Mesothelial cell of epicardium (in vitro differentiated cells): ENCODE measurements around the gene PSME2. TPM values are rescaled to one million over a fixed set of nuclear protein-coding genes. Genes with fewer than 3 reads are reported as not detected.

ENCODE experiments used
- DNase-seq, 2 experiments: peaks; one replicate each; pipeline ENCODE4 v3.0.0; 2021; ENCODE audit warnings: low spot score in 2 of 2; ENCODE audit not compliant: unreplicated experiment in 2 of 2
- H3K27ac Mint-ChIP-seq: 2 replicates; pipeline ENCODE4 v1.8.0; 2021; ENCODE audit warnings: mixed read lengths
- H3K27me3 Mint-ChIP-seq: 2 replicates; pipeline ENCODE4 v1.8.0; 2021; ENCODE audit warnings: low read depth, mixed read lengths
- H3K36me3 Mint-ChIP-seq: 2 replicates; pipeline ENCODE4 v1.8.0; 2021; ENCODE audit warnings: mixed read lengths
- H3K4me1 Mint-ChIP-seq: 2 replicates; pipeline ENCODE4 v1.8.0; 2021; ENCODE audit warnings: mixed read lengths
- H3K4me3 Mint-ChIP-seq: 2 replicates; pipeline ENCODE4 v1.8.0; 2021; ENCODE audit warnings: mild to moderate bottlenecking, moderate library complexity, mixed read lengths
- H3K9me3 Mint-ChIP-seq: 2 replicates; pipeline ENCODE4 v1.8.0; 2021; ENCODE audit warnings: mixed read lengths
- total RNA-seq: library from RNA; stranded (reverse); gene quantifications from 3 replicates; pipeline ENCODE4 v1.2.1, GENCODE V29; 2021
- TF ChIP-seq, protein P1 (sequence below): fragments of 200-600 bp; sonication (generic); IDR thresholded peaks from one replicate; pipeline ENCODE4 v1.5.0; 2021; ENCODE audit warnings: antibody characterized with exemption; ENCODE audit not compliant: unreplicated experiment

Gene PSME2
- total RNA-seq, 1 donor from 2014 or later = 148 TPM

GRCh38 chr14:24156840-24157239 is 10.4 kb upstream of the PSME2 start:
- Mint-ChIP-seq H3K9me3 (no peaks in the 10 kb centered on the region), H3K36me3 (peaks cover 34% of the 10 kb centered on the region), H3K4me1 (peaks cover 13% of the 10 kb centered on the region), H3K4me3 (no peak overlapping the region), H3K27me3 (no peaks in the 10 kb centered on the region), H3K27ac (no peak overlapping the region)
- TF ChIP-seq, protein P1, sequence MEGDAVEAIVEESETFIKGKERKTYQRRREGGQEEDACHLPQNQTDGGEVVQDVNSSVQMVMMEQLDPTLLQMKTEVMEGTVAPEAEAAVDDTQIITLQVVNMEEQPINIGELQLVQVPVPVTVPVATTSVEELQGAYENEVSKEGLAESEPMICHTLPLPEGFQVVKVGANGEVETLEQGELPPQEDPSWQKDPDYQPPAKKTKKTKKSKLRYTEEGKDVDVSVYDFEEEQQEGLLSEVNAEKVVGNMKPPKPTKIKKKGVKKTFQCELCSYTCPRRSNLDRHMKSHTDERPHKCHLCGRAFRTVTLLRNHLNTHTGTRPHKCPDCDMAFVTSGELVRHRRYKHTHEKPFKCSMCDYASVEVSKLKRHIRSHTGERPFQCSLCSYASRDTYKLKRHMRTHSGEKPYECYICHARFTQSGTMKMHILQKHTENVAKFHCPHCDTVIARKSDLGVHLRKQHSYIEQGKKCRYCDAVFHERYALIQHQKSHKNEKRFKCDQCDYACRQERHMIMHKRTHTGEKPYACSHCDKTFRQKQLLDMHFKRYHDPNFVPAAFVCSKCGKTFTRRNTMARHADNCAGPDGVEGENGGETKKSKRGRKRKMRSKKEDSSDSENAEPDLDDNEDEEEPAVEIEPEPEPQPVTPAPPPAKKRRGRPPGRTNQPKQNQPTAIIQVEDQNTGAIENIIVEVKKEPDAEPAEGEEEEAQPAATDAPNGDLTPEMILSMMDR = no peak
- no peak for DNase-seq

- Mint-ChIP-seq H3K27ac (no peak overlapping the region), H3K4me1 (peaks cover 1% of the 10 kb centered on the region), H3K9me3 (no peaks in the 10 kb centered on the region), H3K36me3 (peaks cover 43% of the 10 kb centered on the region), H3K4me3 (no peak overlapping the region), H3K27me3 (no peaks in the 10 kb centered on the region)
- no peak for DNase-seq
- TF ChIP-seq, protein P1 = no peak
These were observed 8.7 kb upstream of the PSME2 start for GRCh38 chr14:24155100-24155499.

- DNase-seq = no peak
- TF ChIP-seq, protein P1 = no peak
- no peaks in the 10 kb centered on the region for H3K9me3 Mint-ChIP-seq
- peaks cover 14% of the 10 kb centered on the region for H3K4me1 Mint-ChIP-seq
- H3K27me3 Mint-ChIP-seq = no peaks in the 10 kb centered on the region
- no peak overlapping the region for H3K4me3 Mint-ChIP-seq
- peaks cover 33% of the 10 kb centered on the region for H3K36me3 Mint-ChIP-seq
- H3K27ac Mint-ChIP-seq = no peak overlapping the region
These were observed 5.1 kb upstream of the PSME2 start for GRCh38 chr14:24151404-24152080.

DNA sequence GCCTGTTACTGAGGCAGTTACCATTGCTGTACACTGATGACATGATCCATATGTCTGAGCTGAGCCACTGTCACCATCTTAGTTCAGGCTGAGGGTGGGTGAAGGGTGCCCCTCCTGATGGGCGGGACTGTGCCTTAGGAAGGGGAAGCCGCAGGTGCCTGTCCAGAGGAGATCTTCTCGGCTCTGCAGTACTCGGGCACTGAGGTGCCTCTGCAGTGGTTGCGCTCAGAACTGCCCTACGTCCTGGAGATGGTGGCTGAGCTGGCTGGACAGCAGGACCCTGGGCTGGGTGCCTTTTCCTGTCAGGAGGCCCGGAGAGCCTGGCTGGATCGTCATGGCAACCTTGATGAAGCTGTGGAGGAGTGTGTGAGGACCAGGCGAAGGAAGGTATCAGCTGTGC is 4.6 kb upstream of the PSME2 start:
- Mint-ChIP-seq H3K4me1 (peaks cover 18% of the 10 kb centered on the region), H3K27ac (no peak overlapping the region), H3K36me3 (peaks cover 33% of the 10 kb centered on the region), H3K4me3 (no peak overlapping the region), H3K27me3 (no peaks in the 10 kb centered on the region), H3K9me3 (no peaks in the 10 kb centered on the region)
- DNase-seq = no peak
- TF ChIP-seq, protein P1 = no peak

DNA sequence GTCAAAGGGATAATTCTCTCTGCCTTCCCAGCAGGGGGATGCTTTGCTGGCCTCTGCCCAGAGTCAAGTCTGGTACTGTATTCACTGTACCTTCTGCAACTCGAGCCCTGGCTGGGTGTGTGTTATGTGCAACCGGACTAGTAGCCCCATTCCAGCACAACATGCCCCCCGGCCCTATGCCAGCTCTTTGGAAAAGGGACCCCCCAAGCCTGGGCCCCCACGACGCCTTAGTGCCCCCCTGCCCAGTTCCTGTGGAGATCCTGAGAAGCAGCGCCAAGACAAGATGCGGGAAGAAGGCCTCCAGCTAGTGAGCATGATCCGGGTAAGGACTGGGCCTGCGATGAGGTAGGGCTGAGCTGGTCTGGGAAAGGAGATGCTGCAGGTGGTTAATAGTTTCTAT is 4.2 kb upstream of the PSME2 start:
- Mint-ChIP-seq H3K27ac (no peak overlapping the region), H3K4me1 (peaks cover 22% of the 10 kb centered on the region), H3K9me3 (no peaks in the 10 kb centered on the region), H3K27me3 (no peaks in the 10 kb centered on the region), H3K4me3 (no peak overlapping the region), H3K36me3 (peaks cover 28% of the 10 kb centered on the region)
- no peak for DNase-seq
- TF ChIP-seq, protein P1 = no peak
